Nephron progenitor cell (in vitro differentiated cells): ENCODE results near the gene COX6B2.

ENCODE experiments used
- DNase-seq: peaks from one replicate; pipeline ENCODE4 v3.0.0; 2021
- H3K27ac Mint-ChIP-seq: 2 replicates; pipeline ENCODE4 v1.8.0; 2021; ENCODE audit warnings: mild to moderate bottlenecking, moderate library complexity, mixed read lengths
- H3K27me3 Mint-ChIP-seq: 2 replicates; pipeline ENCODE4 v1.8.0; 2021; ENCODE audit warnings: mild to moderate bottlenecking, low read depth, mixed read lengths; ENCODE audit not compliant: poor library complexity
- H3K36me3 Mint-ChIP-seq: 2 replicates; pipeline ENCODE4 v1.8.0; 2021; ENCODE audit warnings: low read depth, mixed read lengths
- H3K4me1 Mint-ChIP-seq: 2 replicates; pipeline ENCODE4 v1.8.0; 2021; ENCODE audit warnings: mixed read lengths
- H3K4me3 Mint-ChIP-seq: 2 replicates; pipeline ENCODE4 v1.8.0; 2021; ENCODE audit warnings: mild to moderate bottlenecking, moderate library complexity, mixed read lengths
- H3K9me3 Mint-ChIP-seq: 2 replicates; pipeline ENCODE4 v1.8.0; 2021; ENCODE audit warnings: mild to moderate bottlenecking, moderate library complexity, mixed read lengths
- TF ChIP-seq, protein P1 (sequence below): fragments of 200-600 bp; sonication (generic); IDR thresholded peaks from 2 replicates; pipeline ENCODE4 v1.5.0; 2021; ENCODE audit warnings: antibody characterized with exemption

The COX6B2 gene

GRCh38 chr19:55376241-55376933 is 21.9 kb upstream of the COX6B2 start, which contains the start of gene TMEM190:
TMEM190 (plus strand) TSS chr19:55376826; CDS start chr19:55376854, 28 bp downstream.
- DNase-seq, result peak; percentile 41
- no peaks in the 10 kb centered on the region for H3K36me3 Mint-ChIP-seq
- H3K9me3 Mint-ChIP-seq, result no peaks in the 10 kb centered on the region
- peak within 1 kb of the TSS; percentile 42 for H3K4me3 Mint-ChIP-seq
- peaks cover 38% of the 10 kb centered on the region for H3K4me1 Mint-ChIP-seq
- H3K27me3 Mint-ChIP-seq, result peaks cover 31% of the 10 kb centered on the region
- TF ChIP-seq, protein P1, sequence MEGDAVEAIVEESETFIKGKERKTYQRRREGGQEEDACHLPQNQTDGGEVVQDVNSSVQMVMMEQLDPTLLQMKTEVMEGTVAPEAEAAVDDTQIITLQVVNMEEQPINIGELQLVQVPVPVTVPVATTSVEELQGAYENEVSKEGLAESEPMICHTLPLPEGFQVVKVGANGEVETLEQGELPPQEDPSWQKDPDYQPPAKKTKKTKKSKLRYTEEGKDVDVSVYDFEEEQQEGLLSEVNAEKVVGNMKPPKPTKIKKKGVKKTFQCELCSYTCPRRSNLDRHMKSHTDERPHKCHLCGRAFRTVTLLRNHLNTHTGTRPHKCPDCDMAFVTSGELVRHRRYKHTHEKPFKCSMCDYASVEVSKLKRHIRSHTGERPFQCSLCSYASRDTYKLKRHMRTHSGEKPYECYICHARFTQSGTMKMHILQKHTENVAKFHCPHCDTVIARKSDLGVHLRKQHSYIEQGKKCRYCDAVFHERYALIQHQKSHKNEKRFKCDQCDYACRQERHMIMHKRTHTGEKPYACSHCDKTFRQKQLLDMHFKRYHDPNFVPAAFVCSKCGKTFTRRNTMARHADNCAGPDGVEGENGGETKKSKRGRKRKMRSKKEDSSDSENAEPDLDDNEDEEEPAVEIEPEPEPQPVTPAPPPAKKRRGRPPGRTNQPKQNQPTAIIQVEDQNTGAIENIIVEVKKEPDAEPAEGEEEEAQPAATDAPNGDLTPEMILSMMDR, result no peak
- H3K27ac Mint-ChIP-seq, result peak within 1 kb of the TSS; percentile 52

GRCh38 chr19:55373993-55374757 is 19.7 kb upstream of the COX6B2 start:
- Mint-ChIP-seq H3K4me3 (peak overlapping the region; percentile 36), H3K36me3 (no peaks in the 10 kb centered on the region), H3K9me3 (no peaks in the 10 kb centered on the region), H3K4me1 (peaks cover 47% of the 10 kb centered on the region), H3K27ac (peak overlapping the region; percentile 70), H3K27me3 (peaks cover 38% of the 10 kb centered on the region)
- TF ChIP-seq, protein P1, result no peak
- peak; percentile 32 for DNase-seq

- peak overlapping the region; percentile 70 for H3K27ac Mint-ChIP-seq
- TF ChIP-seq, protein P1, result no peak
- no peak for DNase-seq
- H3K9me3 Mint-ChIP-seq, result no peaks in the 10 kb centered on the region
- peaks cover 38% of the 10 kb centered on the region for H3K27me3 Mint-ChIP-seq
- H3K36me3 Mint-ChIP-seq, result no peaks in the 10 kb centered on the region
- peaks cover 47% of the 10 kb centered on the region for H3K4me1 Mint-ChIP-seq
- H3K4me3 Mint-ChIP-seq, result peak overlapping the region; percentile 36
Measured at GRCh38 chr19:55373306-55373992, 18.9 kb upstream of the COX6B2 start.

DNA sequence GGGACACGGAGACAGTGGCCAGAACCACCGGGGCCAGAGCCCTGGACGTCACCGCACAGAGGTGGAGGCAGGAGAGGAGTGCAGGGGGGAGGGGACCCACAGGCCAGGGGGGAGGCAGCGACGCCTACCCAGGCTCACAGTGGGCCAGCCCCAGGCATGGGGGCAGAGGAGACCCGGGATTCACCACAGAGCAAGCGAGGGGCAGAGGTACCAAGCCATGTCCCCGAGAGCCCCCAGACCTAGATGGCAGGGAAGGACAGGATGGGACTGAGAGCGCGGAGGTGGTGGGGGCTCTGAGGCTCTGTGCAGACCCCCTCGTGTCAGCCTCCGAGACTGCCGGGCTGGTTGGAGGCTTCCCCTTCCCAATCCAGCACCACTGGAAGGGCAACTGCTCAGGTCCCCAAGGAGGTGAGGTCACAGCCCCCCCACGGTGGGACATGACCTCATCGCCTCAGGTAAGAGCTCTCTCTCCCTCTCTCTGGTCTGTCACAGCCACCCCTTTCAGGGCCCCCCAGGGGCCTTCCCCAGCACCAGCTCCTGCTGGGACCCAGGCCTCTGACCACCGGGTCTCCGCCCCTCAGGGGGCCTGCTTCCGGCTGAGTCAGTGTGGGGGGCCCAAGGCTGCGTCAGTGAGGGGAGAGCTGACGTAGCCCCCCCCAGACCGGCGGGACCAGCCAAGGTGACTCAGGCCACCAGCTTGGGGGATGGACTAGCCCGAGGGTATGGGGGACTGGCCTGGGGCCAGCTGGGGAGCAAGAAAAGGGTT is 18.0 kb upstream of the COX6B2 start:
- Mint-ChIP-seq H3K27ac (no peak overlapping the region), H3K9me3 (no peaks in the 10 kb centered on the region), H3K36me3 (no peaks in the 10 kb centered on the region), H3K4me3 (peak overlapping the region; percentile 10), H3K27me3 (peaks cover 39% of the 10 kb centered on the region), H3K4me1 (peaks cover 40% of the 10 kb centered on the region)
- DNase-seq, result no peak
- TF ChIP-seq, protein P1, result no peak

DNA sequence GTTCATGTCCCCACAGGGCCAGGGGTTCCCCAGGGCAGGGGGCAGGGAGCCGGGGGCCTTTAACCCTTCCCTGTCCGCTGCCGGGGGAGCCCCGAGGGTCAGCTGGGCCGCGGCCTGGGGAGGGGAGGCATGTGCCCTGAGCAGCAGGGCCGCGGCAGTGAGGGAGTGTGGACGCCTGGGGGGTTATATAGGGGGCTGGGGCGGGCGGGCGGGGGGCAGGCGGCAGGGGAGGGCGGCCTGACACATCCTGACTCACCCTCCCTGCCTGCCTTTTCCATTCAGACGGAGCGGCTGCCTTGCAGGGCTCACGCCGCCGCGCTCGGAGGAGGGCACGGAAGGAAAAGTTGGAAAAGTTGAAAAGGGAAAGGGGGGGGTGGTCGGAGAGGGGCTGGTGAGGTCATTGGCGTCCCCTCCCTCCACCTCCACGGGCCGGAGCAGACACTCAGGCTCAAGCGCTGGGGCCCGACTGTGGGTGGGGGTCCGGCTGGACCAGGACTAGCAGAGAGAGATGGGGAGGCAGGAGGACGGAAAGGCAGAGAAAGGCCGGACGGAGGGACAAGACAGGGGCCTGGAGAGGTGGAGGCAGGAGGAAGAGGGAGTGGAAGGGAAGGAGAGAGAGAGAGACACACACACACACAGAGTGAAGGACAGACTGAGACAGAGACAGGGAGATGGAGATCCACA is 15.9 kb upstream of the COX6B2 start, which contains the start of gene IL11:
Gene IL11, minus strand, starts transcription at position 159 of the 684 bp plus-strand sequence. Its CDS starts 153 bp downstream, at position 6.
- H3K36me3 Mint-ChIP-seq, result no peaks in the 10 kb centered on the region
- DNase-seq, result no peak
- TF ChIP-seq, protein P1, result no peak
- peaks cover 40% of the 10 kb centered on the region for H3K27me3 Mint-ChIP-seq
- H3K27ac Mint-ChIP-seq, result no peak within 1 kb of the TSS
- peak within 1 kb of the TSS; percentile 82 for H3K4me3 Mint-ChIP-seq
- H3K9me3 Mint-ChIP-seq, result no peaks in the 10 kb centered on the region
- peaks cover 33% of the 10 kb centered on the region for H3K4me1 Mint-ChIP-seq
